Endothelial cell of umbilical vein (primary cell): ENCODE results near the gene FAM43B. TPM values are rescaled to one million over a fixed set of nuclear protein-coding genes. Genes with fewer than 3 reads are reported as not detected.

ENCODE experiments used
- BruUV-seq: library from RNA; stranded (reverse); fragments of 400-500 nt; replicated peaks from 2 replicates; lab custom pipeline; 2021; lab: Mats Ljungman, UMichigan
- CTCF ChIA-PET: fragments of 300-600, 350-600 bp; sonication (Branson Sonifier 250); formaldehyde crosslinking; loops from one replicate; lab custom pipeline; 2021; ENCODE audit warnings: antibody characterized with exemption, inconsistent platforms; lab: Charles Lee
- POLR2A ChIA-PET: fragments of 300-600, 350-600 bp; sonication (Branson Sonifier 250); formaldehyde crosslinking; loops from one replicate; lab custom pipeline; 2021; ENCODE audit warnings: antibody characterized with exemption, inconsistent platforms; lab: Charles Lee
- DNase-seq: peaks from one replicate; pipeline ENCODE4 v3.0.0-alpha.2; 2011; ENCODE audit warnings: low read depth, low spot score
- FAIRE-seq: peaks from 2 replicates; lab custom pipeline; 2011; peaks lifted over from hg19 to GRCh38; lab: Jason Lieb, UNC
- H2AFZ ChIP-seq: 2 replicates; pipeline ENCODE4 v1.6.0; 2012; ENCODE audit warnings: low read depth, low read length, control low read depth, inconsistent platforms
- H3K27ac ChIP-seq: 2 replicates; pipeline ENCODE4 v1.5.1; 2011; ENCODE audit warnings: low read depth, mild to moderate bottlenecking, control low read depth, low read length, moderate library complexity; ENCODE audit not compliant: insufficient read depth
- H3K27me3 ChIP-seq, 2 experiments: 2 replicates each; pipeline versions ENCODE4 v1.6.0 to v1.6.1; 2011; ENCODE audit warnings: low read length in 2 of 2, mixed read lengths in 1 of 2; ENCODE audit not compliant: control insufficient read depth in 2 of 2, insufficient read depth in 2 of 2
- H3K36me3 ChIP-seq, 2 experiments: 2 replicates in 1 of 2; 3 replicates in 1 of 2; pipeline ENCODE4 v1.5.1; 2011; ENCODE audit warnings: low read length in 2 of 2, mild to moderate bottlenecking in 1 of 2, moderate library complexity in 1 of 2; ENCODE audit not compliant: control insufficient read depth in 2 of 2, insufficient read depth in 2 of 2; ENCODE audit errors: extremely low read depth in 1 of 2
- H3K4me1 ChIP-seq: 3 replicates; pipeline ENCODE4 v1.5.1; 2011; ENCODE audit warnings: mild to moderate bottlenecking, low read length; ENCODE audit not compliant: control insufficient read depth, insufficient read depth; ENCODE audit errors: extremely low read depth
- H3K4me2 ChIP-seq: 2 replicates; pipeline ENCODE4 v1.6.1; 2011; ENCODE audit warnings: low read length, control low read depth, mixed read lengths; ENCODE audit not compliant: insufficient read depth
- H3K4me3 ChIP-seq, 3 experiments: fragments of 200-600 bp in 1 of 3; sonication (generic), shearing (Covaris generic) in 1 of 3; replicated peaks in 1 of 3; 2 replicates each; pipeline ENCODE4 v1.5.1; 2011 to 2016; ENCODE audit warnings: control low read depth in 3 of 3, low read length in 3 of 3, mild to moderate bottlenecking in 2 of 3, inconsistent platforms in 1 of 3, low read depth in 1 of 3, moderate library complexity in 1 of 3; ENCODE audit not compliant: insufficient read depth in 1 of 3
- H3K79me2 ChIP-seq: 2 replicates; pipeline ENCODE4 v1.6.0; 2012; ENCODE audit warnings: low read length, inconsistent platforms; ENCODE audit not compliant: control insufficient read depth, insufficient read depth
- H3K9ac ChIP-seq: replicated peaks from 2 replicates; pipeline ENCODE3; 2011; ENCODE audit warnings: low read length, control low read depth; ENCODE audit not compliant: insufficient read depth; ENCODE audit errors: extremely low read depth
- H3K9me1 ChIP-seq: replicated peaks from 3 replicates; pipeline ENCODE4 v1.6.0; 2011; ENCODE audit warnings: mild to moderate bottlenecking, low read length; ENCODE audit not compliant: control insufficient read depth, insufficient read depth; ENCODE audit errors: extremely low read depth
- H3K9me3 ChIP-seq: replicated peaks from 2 replicates; pipeline ENCODE4 v1.5.1; 2012; ENCODE audit warnings: low read length, inconsistent platforms; ENCODE audit not compliant: control insufficient read depth, insufficient read depth
- H4K20me1 ChIP-seq: replicated peaks from 2 replicates; pipeline ENCODE3; 2011; ENCODE audit warnings: mild to moderate bottlenecking, low read length; ENCODE audit not compliant: control insufficient read depth, insufficient read depth; ENCODE audit errors: extremely low read depth
- EZH2 ChIP-seq: IDR thresholded peaks from 2 replicates; pipeline ENCODE4 v1.6.1; 2012; ENCODE audit warnings: borderline replicate concordance, low read depth, mild to moderate bottlenecking, moderate library complexity, low read length, inconsistent platforms; ENCODE audit not compliant: severe bottlenecking
- MYC ChIP-seq: IDR thresholded peaks from one replicate; pipeline ENCODE4 v1.6.1; 2011; ENCODE audit warnings: mild to moderate bottlenecking, low read depth, low read length
- POLR2A ChIP-seq: IDR thresholded peaks from 2 replicates; pipeline ENCODE4 v1.6.1; 2012; ENCODE audit warnings: low read depth, mild to moderate bottlenecking, control low read depth, low read length
- POLR2AphosphoS5 ChIP-seq: IDR thresholded peaks from 2 replicates; pipeline ENCODE4 v1.6.1; 2012; ENCODE audit warnings: low read depth, mild to moderate bottlenecking, control low read depth, low read length, moderate library complexity; ENCODE audit not compliant: insufficient read depth
- dilution Hi-C: fragments of 300-500 bp; cut with MboI; formaldehyde crosslinking; loops from one replicate; pipeline ENCODE4 v1.15.0; 2019; ENCODE audit warnings: low sequenced_read_pairs; ENCODE audit not compliant: extremely low pct_ligation_motif_present
- intact Hi-C: fragments of 100-400 bp; cut with micrococcal nuclease; formaldehyde crosslinking; loops from one replicate; pipeline ENCODE4 v1.10.0; 2022
- polyA plus RNA-seq, 4 experiments: library from polyadenylated mRNA; depleted of rRNA in 3 of 4; stranded (reverse) in 3 of 4; unstranded in 1 of 4; fragments of >200 nt; gene quantifications; 2 replicates each; pipeline versions ENCODE4 v1.2.1 to v1.2.3, GENCODE V29; 2011 to 2012; ENCODE audit warnings: missing spikeins in 1 of 4
- total RNA-seq: library from RNA; stranded (reverse); gene quantifications from 2 replicates; pipeline ENCODE4 v1.2.3, GENCODE V29; 2021
- TF ChIP-seq, protein P1 (sequence below), 2 donors: IDR thresholded peaks; 1 replicate in 1 of 2; 2 replicates in 1 of 2; pipeline ENCODE4 v1.5.1; 2011; ENCODE audit warnings: low read length in 2 of 2, mild to moderate bottlenecking in 2 of 2, moderate library complexity in 2 of 2, control low read depth in 1 of 2, inconsistent platforms in 1 of 2, low read depth in 1 of 2; ENCODE audit not compliant: insufficient read depth in 1 of 2; ENCODE audit errors: extremely low read depth in 1 of 2

FAM43B gene
- total and polyA plus RNA-seq, 2 donors (not counting 3 experiments of a cell fraction or from before 2014, with no cell fraction given): not detected

GRCh38 chr1:20507564-20508410 lies 44.6 kb upstream of the FAM43B start, which contains the start of gene MUL1:
TSS of gene MUL1 (minus strand) at chr1:20508151. CDS start at chr1:20508024, 127 bp downstream.
- BruUV-seq: TSS peak; percentile 67
- FAIRE-seq: peak; percentile 87
- CTCF ChIA-PET: interaction anchor here (1.0 to 1.8 kb wide), 2 partner anchors 13 to 67 kb away, joined by 3 to 9 read pairs; no protein-coding TSS in a partner anchor

More at GRCh38 chr1:20507564-20508410, 44.6 kb upstream of the FAM43B start, which contains the start of gene MUL1:
- dilution Hi-C loops (no loop called here), intact Hi-C loops (loop anchor here (1.0 to 5.0 kb wide), 3 partner anchors 13 to 125 kb away; partner anchors contain the start of gene PINK1)
- no peaks in the 10 kb centered on the region for H3K9me1 ChIP-seq
- no peaks in the 10 kb centered on the region for H4K20me1 ChIP-seq
- POLR2A ChIA-PET: no interaction called here
- peaks cover 33% of the 10 kb centered on the region for H3K79me2 ChIP-seq
- H3K4me1 ChIP-seq: peaks cover 11% of the 10 kb centered on the region
- H3K9ac ChIP-seq: peak within 1 kb of the TSS; percentile 80
- peaks cover 2 to 3% of the 10 kb centered on the region in 2 experiments for H3K27me3 ChIP-seq
- DNase-seq: peak; percentile 88
- H3K36me3 ChIP-seq: peaks cover 0 to 3% of the 10 kb centered on the region in 2 experiments
- H3K27ac ChIP-seq: peak within 1 kb of the TSS; percentile 80
- H3K4me2 ChIP-seq: peak within 1 kb of the TSS; percentile 88
- TF ChIP-seq POLR2AphosphoS5: peak; percentile 81
- TF ChIP-seq POLR2A: peak; percentile 79
- TF ChIP-seq, protein P1, sequence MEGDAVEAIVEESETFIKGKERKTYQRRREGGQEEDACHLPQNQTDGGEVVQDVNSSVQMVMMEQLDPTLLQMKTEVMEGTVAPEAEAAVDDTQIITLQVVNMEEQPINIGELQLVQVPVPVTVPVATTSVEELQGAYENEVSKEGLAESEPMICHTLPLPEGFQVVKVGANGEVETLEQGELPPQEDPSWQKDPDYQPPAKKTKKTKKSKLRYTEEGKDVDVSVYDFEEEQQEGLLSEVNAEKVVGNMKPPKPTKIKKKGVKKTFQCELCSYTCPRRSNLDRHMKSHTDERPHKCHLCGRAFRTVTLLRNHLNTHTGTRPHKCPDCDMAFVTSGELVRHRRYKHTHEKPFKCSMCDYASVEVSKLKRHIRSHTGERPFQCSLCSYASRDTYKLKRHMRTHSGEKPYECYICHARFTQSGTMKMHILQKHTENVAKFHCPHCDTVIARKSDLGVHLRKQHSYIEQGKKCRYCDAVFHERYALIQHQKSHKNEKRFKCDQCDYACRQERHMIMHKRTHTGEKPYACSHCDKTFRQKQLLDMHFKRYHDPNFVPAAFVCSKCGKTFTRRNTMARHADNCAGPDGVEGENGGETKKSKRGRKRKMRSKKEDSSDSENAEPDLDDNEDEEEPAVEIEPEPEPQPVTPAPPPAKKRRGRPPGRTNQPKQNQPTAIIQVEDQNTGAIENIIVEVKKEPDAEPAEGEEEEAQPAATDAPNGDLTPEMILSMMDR (IDR thresholded peaks at IDR 0.05; ENCODE audit: extremely low read depth in 1 of 2, insufficient read depth in 1 of 2, low read depth in 1 of 2, low read length in 2 of 2): no peak
- TF ChIP-seq EZH2: no peak
- TF ChIP-seq MYC: no peak
- peak within 1 kb of the TSS; percentile 99 for H2AFZ ChIP-seq
- peak within 1 kb of the TSS; percentile 70 to 94 (median 94) for H3K4me3 ChIP-seq
- H3K9me3 ChIP-seq: no peaks in the 10 kb centered on the region
